GM18909 (cell line): ENCODE results near the gene SCARF2.
"Not testable (repeated sequence)": the region's sequence is repeated elsewhere in the genome, so short reads cannot be mapped to it uniquely, and the experiment has no call there.

ENCODE experiments used
- ATAC-seq: cut with Tn5 transposase; IDR thresholded peaks from one replicate; pipeline ENCODE4 v1.9.1; 2021; ENCODE audit warnings: mild to moderate bottlenecking; ENCODE audit not compliant: unreplicated experiment, poor library complexity

SCARF2 gene

GRCh38 chr22:20463324-20464095, 25.9 kb upstream of the SCARF2 start:
- ATAC-seq = no peak

- ATAC-seq = no peak
Observed at GRCh38 chr22:20459862-20460261, 22.2 kb upstream of the SCARF2 start.

GRCh38 chr22:20459152-20459542, 21.5 kb upstream of the SCARF2 start:
- no peak for ATAC-seq

DNA sequence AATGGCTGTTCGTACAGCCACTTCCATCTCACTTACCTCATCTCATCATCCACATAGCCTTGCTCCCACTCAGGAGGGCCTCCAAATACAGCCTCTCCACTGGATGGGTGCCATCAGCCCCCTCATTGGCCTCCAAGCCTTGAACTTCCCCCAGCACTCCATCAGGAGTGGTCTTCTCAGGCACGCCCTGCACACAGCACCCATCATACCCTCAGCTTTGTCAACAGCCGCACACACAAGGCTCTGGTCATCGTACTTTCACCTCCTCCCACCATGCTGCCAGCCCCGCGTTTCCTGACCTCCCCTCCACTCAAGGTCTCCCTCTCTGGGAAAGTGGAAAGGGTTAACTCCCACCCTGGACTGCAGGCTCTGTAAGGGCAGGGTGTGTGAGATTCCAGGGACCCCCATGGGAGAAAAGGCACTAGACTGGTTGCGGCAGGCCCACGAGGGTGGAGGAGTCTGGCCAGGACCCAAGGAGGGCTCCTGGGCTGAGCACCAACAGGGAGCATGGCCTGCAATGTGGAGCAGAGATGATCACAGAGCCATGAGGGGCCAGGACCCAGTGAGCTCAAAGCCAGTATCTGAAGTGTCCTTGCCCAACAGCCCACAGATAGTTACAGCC, 21.0 kb upstream of the SCARF2 start:
- no peak for ATAC-seq

GRCh38 chr22:20457506-20458240, 20.0 kb upstream of the SCARF2 start:
- ATAC-seq = no peak

GRCh38 chr22:20456722-20457076, 19.1 kb upstream of the SCARF2 start:
- no peak for ATAC-seq

- peak; percentile 54 for ATAC-seq
Observed at GRCh38 chr22:20456064-20456721, 18.6 kb upstream of the SCARF2 start.

GRCh38 chr22:20455709-20456063, 18.1 kb upstream of the SCARF2 start:
- no peak for ATAC-seq

- no peak for ATAC-seq
Observed at GRCh38 chr22:20453222-20453621, 15.6 kb upstream of the SCARF2 start.

DNA sequence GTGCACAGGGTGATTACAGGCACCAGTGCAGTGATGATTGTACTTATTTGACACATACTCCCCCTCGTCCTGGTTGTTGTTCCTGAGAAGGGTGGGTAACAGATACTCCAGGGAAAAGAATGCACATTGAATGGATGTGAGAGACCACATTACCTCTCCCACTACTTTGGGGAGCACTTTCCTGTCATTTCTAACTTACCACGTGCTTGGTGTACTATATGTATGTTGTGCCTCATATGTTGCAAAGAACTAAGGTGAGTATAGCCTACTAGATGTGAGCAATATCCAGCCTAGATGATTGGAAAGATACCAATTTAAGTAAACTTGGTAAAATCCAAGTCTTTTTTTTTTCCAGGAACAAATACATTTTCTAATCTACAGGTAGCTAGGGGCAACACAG, 14.3 kb upstream of the SCARF2 start:
- no peak for ATAC-seq

DNA sequence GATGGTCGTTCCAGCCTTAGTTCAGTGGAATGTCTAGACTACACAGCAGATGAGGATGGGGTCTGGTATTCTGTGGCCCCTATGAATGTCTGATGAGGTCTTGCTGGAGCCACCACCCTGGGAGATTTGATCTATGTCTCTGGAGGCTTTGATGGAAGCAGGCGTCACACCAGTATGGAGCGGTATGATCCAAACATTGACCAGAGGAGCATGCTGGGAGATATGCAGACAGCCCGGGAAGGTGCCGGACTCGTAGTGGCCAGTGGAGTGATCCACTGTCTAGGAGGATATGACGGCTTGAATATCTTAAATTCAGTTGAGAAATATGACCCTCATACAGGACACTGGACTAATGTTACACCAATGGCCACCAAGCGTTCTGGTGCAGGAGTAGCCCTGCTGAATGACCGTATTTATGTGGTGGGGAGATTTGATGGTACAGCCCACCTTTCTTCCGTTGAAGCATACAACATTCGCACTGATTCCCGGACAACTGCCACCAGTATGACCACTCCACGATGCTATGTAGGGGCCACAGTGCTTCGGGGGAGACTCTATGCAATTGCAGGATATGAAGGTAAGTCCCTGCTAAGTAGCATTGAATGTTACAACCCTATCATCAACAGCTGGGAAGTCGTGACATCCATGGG, 13.6 kb upstream of the SCARF2 start:
- not testable (repeated sequence) for ATAC-seq

- ATAC-seq = no peak
Observed at GRCh38 chr22:20450551-20450906, 12.9 kb upstream of the SCARF2 start.

DNA sequence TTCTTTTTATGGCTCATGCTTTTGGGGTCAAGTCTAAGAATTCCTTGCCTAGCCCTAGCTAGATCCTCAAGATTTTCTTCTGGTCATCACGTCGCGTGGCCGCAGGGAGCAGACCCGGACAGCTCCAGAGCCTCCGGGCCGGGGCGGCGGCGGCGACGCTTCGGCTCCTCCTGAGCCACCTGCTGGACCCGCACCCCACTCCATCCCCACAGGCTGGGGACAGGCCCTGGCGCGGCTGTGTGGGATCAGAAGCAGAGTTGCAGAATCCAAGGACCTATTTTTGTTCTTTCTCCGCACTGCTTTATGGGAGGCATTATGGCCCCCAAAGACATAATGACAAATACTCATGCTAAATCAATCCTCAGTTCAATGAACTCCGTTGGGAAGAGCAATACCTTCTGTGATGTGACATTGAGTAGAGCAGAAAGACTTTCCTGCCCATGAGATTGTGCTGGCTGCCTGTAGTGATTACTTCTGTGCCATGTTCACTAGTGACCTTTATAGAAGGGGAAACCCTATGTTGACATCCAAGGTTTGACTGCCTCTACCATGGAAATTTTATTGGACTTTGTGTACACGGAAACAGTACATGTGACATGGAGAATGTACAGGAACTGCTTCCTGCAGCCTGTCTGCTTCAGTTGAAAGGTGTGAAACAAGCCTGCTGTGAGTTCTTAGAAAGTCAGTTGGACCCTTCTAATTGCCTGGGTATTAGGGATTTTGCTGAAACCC, 12.4 kb upstream of the SCARF2 start:
- no peak for ATAC-seq

- ATAC-seq = no peak
Observed at GRCh38 chr22:20448630-20449029, 11.0 kb upstream of the SCARF2 start.

DNA sequence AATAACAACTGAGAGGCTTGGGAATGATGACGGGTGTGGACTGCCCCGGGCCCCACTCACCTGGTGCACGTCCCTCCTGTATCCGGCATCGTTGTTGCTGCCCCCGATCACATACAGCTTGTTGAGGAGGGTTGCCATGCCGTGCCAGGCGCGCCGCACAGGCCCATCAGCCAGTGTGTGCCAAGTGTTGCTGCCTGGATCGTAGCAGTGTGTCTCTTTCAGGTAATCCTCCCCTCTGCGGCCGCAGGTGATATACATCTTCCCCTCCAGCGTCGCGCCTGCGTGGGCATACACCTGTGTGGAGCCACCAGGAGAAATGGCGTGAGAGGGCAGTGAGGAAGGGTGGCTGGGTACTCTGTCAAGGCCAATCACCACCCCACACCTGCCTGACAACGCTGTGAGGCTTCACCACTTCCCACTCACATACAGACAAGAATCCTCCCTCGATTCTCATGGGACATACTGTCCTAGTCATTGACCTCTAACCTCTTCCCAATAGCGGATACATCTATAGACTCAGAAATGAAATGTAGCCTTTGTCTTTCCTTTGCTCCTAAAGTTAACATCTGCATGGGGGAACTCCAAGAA, 8.9 kb upstream of the SCARF2 start:
- no peak for ATAC-seq

DNA sequence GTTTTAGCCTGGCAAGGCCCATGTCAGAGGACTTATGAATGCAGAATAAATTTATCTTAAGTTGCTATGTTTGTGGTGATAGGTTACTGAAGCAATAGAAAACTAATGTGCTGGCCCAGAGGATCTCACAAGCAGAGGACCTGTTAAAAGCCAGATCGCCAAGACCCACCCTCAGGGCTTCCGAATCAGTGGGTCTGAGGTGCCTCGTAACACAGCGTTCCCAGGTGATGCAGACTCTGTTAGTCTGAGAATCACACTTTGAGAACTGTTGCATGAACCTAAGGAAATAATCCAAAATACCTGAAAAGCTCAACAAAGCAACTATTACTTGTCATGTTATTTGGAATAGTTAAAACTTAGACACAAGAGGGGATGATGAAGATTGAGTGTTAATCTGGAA, 6.7 kb upstream of the SCARF2 start:
- no peak for ATAC-seq

- no peak for ATAC-seq
Observed at GRCh38 chr22:20442485-20443284, 5.1 kb upstream of the SCARF2 start.

- no peak for ATAC-seq
Observed at GRCh38 chr22:20441631-20442484, 4.2 kb upstream of the SCARF2 start.
